Right lobe of liver (tissue), 4 donors: Measurements from ENCODE around the gene TEX22.

ENCODE experiments used
- POLR2A ChIP-seq: fragments of 450-650 bp; IDR thresholded peaks from one replicate; pipeline ENCODE4 v1.6.1; 2017; ENCODE audit warnings: antibody characterized with exemption, mild to moderate bottlenecking
- TF ChIP-seq, protein P1 (sequence below), 4 donors: fragments of 200-600 bp in 3 of 4; fragments of 450-650 bp in 1 of 4; IDR thresholded peaks; one replicate each; pipeline versions ENCODE4 v1.5.1 to v1.8.0; 2016 to 2022; ENCODE audit warnings: antibody characterized with exemption in 4 of 4, mild to moderate bottlenecking in 2 of 4
- donor health status: DM: no; HTN: no; CAD: no.
- donor health status: DM: no; HTN: no; CAD: no.
- donor health status: DM: no; HTN: yes; CAD: no.

DNA sequence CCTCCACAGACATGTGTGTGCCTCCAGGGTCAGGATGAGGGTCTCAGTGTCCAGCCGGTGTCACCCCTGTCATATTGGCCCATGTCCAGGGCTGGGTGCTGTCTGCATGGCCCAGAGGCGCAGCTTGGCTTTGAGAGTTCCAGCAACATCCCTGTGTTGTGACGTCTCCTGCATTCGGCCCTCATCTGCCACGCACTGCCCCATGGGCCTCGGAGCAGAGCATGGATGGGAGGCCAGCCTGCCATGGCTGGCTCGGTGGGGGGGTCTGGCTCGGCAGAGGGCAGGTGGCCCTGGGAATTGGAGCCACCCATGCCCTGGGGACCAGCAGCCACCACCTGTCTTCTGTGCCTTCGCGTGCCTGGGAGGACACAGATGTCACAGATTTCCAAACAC is 10.8 kb upstream of the TEX22 start:
- TF ChIP-seq, protein P1, sequence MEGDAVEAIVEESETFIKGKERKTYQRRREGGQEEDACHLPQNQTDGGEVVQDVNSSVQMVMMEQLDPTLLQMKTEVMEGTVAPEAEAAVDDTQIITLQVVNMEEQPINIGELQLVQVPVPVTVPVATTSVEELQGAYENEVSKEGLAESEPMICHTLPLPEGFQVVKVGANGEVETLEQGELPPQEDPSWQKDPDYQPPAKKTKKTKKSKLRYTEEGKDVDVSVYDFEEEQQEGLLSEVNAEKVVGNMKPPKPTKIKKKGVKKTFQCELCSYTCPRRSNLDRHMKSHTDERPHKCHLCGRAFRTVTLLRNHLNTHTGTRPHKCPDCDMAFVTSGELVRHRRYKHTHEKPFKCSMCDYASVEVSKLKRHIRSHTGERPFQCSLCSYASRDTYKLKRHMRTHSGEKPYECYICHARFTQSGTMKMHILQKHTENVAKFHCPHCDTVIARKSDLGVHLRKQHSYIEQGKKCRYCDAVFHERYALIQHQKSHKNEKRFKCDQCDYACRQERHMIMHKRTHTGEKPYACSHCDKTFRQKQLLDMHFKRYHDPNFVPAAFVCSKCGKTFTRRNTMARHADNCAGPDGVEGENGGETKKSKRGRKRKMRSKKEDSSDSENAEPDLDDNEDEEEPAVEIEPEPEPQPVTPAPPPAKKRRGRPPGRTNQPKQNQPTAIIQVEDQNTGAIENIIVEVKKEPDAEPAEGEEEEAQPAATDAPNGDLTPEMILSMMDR (IDR thresholded peaks at IDR 0.05), result no peak
- TF ChIP-seq POLR2A, result no peak
